Uterus (tissue), 2 donors: ENCODE measurements around the gene HYI.

ENCODE experiments used
- POLR2A ChIP-seq, 2 donors: fragments of 450-650 bp; IDR thresholded peaks; one replicate each; pipeline ENCODE4 v1.6.1; 2016; ENCODE audit warnings: antibody characterized with exemption in 2 of 2, mild to moderate bottlenecking in 1 of 2, moderate library complexity in 1 of 2
- TF ChIP-seq, protein P1 (sequence below), 4 experiments: fragments of 200-600 bp in 2 of 4; fragments of 450-650 bp in 2 of 4; sonication (generic) in 2 of 4; IDR thresholded peaks; one replicate each; pipeline ENCODE4 v1.5.1; 2016 to 2019; ENCODE audit warnings: antibody characterized with exemption in 4 of 4, mild to moderate bottlenecking in 2 of 4, moderate library complexity in 1 of 4

DNA sequence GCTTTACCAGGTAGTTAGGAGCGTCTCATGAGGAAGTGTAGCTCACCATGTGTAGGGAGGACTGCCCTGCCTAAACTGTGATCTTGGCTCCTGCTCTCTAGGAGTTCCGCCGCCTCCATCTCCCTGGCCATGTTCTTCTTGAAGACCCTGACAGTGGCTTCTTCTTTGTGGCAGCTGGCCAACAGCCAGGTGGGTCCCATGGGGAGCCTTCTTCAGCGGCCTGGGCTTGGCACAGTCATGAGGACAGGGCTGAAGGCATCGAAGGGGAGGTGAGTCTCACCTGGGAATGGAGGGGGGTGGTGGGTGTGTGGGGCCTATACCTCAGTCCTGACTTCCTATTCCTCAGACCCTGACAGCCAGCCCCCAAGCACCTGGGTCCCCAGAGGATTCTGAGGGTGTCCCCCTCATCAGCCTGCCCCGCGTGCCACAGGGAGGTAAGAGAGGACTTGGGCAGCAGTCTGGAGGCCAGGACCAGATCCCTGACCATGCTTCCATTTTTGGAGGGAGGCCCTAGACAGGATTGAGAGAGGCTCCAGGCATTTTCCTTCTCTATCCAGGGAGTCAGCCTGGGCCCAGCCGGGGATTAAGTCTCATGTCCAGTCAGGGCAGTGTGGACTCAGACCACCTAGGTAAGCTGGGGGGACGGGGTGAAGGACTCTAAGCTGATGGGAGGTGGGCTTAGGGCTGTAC is 21.4 kb downstream of the HYI start:
- no peak for TF ChIP-seq POLR2A (IDR thresholded peaks at IDR 0.05)
- TF ChIP-seq, protein P1, sequence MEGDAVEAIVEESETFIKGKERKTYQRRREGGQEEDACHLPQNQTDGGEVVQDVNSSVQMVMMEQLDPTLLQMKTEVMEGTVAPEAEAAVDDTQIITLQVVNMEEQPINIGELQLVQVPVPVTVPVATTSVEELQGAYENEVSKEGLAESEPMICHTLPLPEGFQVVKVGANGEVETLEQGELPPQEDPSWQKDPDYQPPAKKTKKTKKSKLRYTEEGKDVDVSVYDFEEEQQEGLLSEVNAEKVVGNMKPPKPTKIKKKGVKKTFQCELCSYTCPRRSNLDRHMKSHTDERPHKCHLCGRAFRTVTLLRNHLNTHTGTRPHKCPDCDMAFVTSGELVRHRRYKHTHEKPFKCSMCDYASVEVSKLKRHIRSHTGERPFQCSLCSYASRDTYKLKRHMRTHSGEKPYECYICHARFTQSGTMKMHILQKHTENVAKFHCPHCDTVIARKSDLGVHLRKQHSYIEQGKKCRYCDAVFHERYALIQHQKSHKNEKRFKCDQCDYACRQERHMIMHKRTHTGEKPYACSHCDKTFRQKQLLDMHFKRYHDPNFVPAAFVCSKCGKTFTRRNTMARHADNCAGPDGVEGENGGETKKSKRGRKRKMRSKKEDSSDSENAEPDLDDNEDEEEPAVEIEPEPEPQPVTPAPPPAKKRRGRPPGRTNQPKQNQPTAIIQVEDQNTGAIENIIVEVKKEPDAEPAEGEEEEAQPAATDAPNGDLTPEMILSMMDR (IDR thresholded peaks at IDR 0.05), result no peak
